T-helper 22 cell (primary cell): ENCODE measurements around the gene LAMA3.

Experiments
- DNase-seq: peaks from one replicate; pipeline ENCODE4 v3.0.0-alpha.2; 2020; ENCODE audit warnings: low read depth

LAMA3 gene

DNA sequence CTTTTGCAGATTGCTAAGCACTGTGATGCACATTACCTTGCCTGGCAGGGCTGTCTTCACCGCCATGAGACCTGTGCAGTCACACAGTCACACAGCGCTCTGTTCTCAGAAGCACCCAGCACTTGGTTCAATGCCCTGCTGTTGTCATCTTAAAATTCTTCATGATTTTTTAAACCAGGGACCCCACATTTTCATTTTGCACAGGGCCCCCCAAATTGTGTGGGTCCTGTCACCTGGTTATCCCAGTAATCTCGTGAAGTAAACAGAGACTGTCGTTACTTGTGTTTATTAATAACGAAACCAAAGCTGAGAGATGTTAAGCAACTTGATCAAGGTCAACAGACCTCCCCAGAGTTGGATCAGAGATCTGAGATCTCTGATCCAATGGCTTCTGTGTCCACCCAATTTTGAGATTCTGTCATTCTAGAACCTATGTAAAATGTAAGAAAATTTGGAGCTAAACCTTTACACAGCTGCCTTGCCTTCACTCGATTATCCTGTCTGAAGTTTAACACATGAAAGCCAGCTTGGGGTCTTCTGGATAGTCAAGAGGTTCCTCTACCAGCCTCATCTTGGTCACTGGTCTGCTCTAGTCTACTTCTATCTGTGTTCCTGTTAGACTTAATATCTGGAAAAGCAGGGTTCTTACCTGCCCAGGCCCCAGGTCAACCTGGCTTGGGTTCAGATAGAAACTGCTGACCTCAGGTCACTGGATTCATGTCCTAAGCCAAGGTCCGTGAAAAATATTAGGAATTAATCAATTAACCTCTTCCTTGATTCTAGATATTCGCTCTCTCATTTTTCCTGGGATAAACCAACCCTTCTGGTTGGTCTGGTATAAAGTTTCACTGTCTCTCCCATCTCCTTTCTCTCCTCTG is 311.6 kb downstream of the LAMA3 start:
- no peak for DNase-seq

DNA sequence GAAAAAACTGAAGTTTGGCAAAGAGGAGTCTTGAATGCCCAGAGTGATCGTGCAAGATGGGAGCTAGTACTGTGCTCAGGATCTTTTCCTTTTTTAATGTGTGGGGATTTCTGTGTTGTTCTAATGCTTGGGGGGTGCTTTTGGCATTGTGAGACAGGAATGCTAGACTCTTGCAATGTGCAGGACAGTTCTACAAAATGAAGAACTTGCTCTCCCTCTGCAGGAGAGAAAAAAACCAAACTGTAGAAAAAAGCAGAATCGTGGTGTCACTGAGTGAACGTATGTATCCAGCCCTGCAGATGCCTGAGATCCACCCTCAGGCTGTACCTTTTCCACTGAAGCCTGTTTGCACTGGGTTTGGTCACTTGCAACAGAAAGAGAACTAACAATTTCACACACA is 313.2 kb downstream of the LAMA3 start:
- DNase-seq, result no peak

- DNase-seq, result no peak
Observed at GRCh38 chr18:24003288-24003687, 314.0 kb downstream of the LAMA3 start.

GRCh38 chr18:24003903-24004640 is 314.8 kb downstream of the LAMA3 start:
- no peak for DNase-seq
